AG10803 (cell line): ENCODE results near the gene SYNJ2.
A peak's percentile ranks its signal among the peaks of the same experiment; 100 is the strongest.
"Not testable (repeated sequence)": the region's sequence is repeated elsewhere in the genome, so short reads cannot be mapped to it uniquely, and the experiment has no call there.

Experiments
- DNase-seq: peaks from one replicate; pipeline ENCODE4 v3.0.0; 2010; ENCODE audit warnings: low read depth
- H3K4me3 ChIP-seq: 2 replicates; pipeline ENCODE4 v1.5.1; 2011; ENCODE audit warnings: mild to moderate bottlenecking, low read length, control low read depth
- TF ChIP-seq, protein P1 (sequence below): conservative IDR thresholded peaks from 2 replicates; pipeline ENCODE4 v1.5.1; 2011; ENCODE audit warnings: mild to moderate bottlenecking, low read length, control low read depth, inconsistent platforms

Gene SYNJ2, protein sequence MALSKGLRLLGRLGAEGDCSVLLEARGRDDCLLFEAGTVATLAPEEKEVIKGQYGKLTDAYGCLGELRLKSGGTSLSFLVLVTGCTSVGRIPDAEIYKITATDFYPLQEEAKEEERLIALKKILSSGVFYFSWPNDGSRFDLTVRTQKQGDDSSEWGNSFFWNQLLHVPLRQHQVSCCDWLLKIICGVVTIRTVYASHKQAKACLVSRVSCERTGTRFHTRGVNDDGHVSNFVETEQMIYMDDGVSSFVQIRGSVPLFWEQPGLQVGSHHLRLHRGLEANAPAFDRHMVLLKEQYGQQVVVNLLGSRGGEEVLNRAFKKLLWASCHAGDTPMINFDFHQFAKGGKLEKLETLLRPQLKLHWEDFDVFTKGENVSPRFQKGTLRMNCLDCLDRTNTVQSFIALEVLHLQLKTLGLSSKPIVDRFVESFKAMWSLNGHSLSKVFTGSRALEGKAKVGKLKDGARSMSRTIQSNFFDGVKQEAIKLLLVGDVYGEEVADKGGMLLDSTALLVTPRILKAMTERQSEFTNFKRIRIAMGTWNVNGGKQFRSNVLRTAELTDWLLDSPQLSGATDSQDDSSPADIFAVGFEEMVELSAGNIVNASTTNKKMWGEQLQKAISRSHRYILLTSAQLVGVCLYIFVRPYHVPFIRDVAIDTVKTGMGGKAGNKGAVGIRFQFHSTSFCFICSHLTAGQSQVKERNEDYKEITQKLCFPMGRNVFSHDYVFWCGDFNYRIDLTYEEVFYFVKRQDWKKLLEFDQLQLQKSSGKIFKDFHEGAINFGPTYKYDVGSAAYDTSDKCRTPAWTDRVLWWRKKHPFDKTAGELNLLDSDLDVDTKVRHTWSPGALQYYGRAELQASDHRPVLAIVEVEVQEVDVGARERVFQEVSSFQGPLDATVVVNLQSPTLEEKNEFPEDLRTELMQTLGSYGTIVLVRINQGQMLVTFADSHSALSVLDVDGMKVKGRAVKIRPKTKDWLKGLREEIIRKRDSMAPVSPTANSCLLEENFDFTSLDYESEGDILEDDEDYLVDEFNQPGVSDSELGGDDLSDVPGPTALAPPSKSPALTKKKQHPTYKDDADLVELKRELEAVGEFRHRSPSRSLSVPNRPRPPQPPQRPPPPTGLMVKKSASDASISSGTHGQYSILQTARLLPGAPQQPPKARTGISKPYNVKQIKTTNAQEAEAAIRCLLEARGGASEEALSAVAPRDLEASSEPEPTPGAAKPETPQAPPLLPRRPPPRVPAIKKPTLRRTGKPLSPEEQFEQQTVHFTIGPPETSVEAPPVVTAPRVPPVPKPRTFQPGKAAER (N-terminal part only)

DNA sequence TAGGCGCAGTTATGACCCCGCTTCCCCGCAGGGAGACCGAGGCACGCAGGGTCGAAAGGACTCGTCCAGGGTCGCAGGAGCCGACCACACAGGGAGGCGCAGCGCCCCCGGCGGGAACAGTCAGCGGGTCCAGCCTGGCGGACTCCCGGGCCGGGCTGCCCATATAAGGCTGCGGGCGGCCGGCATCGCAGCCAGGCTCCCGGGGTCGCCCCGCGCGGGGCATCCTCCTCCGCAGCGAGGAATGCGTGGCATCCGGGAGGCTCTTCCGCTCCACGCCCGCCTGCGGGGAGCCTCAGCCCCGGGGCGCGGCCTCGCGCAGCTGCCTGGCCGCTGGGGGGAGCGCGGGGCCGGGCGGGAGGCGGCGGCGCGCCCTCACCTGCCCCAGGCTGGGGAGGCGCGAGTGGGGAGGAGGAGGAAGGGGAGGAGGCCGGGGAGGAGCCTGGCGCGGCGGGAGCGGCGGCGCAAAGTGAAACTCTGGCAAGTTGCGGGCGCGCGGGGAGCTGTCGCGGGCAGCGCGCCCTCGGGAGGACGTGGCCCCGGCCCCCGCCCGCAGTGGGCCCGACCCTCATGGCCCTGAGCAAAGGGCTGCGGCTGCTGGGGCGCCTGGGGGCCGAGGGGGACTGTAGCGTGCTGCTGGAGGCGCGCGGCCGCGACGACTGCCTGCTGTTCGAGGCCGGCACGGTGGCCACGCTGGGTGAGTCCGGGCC is at the start of gene SYNJ2:
SYNJ2 (plus strand) TSS at position 469 of the 707 bp plus-strand sequence; CDS start at position 568, 99 bp downstream.
- peak; percentile 77 for DNase-seq
- H3K4me3 ChIP-seq, result peak within 1 kb of the TSS; percentile 73
- TF ChIP-seq, protein P1, sequence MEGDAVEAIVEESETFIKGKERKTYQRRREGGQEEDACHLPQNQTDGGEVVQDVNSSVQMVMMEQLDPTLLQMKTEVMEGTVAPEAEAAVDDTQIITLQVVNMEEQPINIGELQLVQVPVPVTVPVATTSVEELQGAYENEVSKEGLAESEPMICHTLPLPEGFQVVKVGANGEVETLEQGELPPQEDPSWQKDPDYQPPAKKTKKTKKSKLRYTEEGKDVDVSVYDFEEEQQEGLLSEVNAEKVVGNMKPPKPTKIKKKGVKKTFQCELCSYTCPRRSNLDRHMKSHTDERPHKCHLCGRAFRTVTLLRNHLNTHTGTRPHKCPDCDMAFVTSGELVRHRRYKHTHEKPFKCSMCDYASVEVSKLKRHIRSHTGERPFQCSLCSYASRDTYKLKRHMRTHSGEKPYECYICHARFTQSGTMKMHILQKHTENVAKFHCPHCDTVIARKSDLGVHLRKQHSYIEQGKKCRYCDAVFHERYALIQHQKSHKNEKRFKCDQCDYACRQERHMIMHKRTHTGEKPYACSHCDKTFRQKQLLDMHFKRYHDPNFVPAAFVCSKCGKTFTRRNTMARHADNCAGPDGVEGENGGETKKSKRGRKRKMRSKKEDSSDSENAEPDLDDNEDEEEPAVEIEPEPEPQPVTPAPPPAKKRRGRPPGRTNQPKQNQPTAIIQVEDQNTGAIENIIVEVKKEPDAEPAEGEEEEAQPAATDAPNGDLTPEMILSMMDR, result peak; percentile 48

DNA sequence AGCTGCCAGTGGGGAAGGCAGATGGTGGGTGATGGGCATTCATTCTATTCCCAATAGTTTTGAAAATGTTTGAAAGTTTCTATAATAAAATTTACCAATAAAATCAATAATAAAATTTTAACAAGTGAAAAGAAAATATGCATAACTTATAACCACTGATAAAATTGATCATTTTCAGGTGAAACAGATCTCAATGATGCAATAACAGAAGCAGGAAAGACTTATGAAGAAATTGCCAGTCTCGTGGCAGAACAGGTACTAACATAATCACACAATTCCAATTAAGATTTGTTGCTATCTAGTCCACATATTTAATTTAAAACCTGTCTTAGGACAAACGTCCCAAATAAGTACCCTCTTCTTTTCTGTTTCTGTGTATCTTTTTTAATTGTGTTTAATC is 45.9 kb upstream of the SYNJ2 start:
- DNase-seq, result no peak
- H3K4me3 ChIP-seq, result no peak overlapping the region
- TF ChIP-seq, protein P1, result no peak

DNA sequence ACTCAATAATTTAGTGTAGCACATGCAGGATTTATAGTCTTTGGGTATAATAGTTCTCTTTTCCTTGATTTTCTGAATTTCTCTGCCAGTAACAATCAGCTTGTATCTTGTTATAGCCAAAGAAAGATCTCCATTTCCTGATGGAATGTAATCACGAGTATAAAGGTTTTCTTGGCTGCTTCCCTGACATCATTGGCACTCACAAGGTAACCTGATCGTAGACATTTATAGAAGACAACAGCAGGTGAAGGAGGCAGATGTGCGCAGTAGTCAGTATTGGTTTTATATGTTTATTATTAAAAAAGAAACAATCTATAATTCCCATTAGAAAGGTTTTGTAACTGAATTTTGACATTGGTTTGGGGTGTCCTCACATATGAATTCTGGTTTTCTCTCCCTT is 44.3 kb upstream of the SYNJ2 start:
- TF ChIP-seq, protein P1, result no peak
- no peak overlapping the region for H3K4me3 ChIP-seq
- no peak for DNase-seq

DNA sequence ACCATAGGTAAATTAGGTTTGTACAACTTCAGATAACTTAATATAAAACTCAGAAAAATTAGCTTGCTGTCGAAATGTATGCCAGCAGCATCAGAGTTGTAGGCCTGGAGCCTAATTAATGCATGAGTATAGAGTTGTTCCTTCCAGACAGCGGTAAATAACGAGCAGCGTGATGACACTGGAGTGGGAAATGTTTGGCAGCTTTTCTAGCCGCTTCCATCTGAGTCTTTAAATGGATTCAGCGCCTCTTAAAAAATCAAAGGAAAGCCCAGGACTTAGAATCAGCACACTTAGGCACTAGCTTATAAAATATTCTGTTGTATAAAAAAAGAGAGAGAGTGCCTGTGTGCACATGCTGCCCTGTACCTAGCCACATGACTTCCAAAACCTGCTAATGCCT is 43.7 kb upstream of the SYNJ2 start:
- DNase-seq, result no peak
- H3K4me3 ChIP-seq, result no peak overlapping the region
- TF ChIP-seq, protein P1, result no peak

DNA sequence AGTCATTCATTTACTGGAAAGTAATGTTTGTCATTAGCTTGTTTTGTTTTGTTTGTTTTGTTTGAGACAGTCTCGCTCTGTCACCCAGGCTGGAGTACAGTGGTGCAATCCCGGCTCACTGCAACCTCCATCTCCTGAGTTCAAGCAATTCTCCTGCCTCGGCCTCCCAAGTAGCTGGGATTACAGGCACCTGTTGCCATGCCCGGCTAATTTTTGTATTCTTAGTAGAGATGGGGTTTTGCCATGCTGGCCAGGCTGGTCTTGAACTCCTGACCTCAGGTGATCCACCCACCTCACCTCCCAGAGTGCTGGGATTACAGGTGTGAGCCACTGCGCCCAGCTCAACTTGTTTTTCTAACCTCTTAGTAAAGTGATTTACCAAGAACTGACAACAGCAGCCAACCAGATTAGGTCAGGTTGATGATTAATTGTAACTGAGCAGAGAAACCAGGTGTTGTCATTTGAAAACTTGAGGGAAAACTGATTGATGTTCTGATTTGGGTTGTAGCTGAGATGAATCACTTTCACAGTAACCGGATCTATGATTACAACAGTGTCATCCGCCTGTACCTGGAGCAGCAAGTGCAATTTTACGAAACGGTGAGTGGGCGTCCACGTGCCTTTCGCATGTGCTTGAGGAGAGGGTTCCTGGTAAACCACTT is 41.2 kb upstream of the SYNJ2 start:
- DNase-seq, H3K4me3 ChIP-seq: not testable (repeated sequence)

DNA sequence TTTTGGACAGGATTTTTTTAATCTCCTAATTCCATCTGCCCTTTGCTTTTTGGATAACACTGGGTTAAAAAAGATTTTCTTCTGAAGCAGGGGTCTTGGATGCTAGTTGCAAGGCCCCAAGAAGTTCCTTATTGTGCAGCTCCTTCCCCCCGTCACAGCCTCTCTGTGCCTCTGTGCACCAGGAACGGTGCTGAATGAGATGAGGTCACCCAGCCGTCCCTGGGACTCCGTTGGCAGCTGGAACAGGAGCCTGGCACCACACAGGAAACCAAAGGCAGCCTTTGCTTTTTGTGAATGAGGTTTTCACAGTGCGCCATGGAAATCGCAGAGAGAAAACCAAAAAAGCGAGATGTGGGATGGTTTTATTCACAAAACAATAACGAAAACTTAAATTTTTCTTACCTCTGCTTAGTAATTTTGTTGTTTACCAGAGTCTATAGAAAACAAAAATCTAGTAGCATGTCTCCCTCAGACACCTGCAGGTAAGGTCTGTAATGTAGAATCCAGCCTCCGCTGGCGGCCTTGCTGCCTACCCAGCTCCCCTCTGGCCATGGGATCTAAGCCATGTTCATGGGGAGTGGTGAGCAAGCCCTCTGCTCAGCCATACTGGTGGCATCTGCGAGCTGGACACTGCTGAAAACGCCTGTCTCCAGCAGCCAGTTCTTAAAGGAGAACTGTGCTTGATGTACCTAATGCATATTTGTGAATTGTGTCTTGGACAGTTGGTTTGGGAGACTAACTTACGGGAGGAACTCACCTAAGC is 40.4 kb upstream of the SYNJ2 start:
- TF ChIP-seq, protein P1, result no peak
- no peak for DNase-seq
- no peak overlapping the region for H3K4me3 ChIP-seq
